Measurements from ENCODE around the gene STAG1.

GRCh38 chr3:136630915-136631314 is 121.3 kb downstream of the STAG1 start:
- no peak for TF ChIP-seq CTCF (conservative IDR thresholded peaks at IDR 0.05 in 1 of 2, IDR thresholded peaks at IDR 0.05 in 1 of 2; ENCODE audit: low read depth in 1 of 2, low read length in 2 of 2)
- TF ChIP-seq EZH2 (IDR thresholded peaks at IDR 0.05; ENCODE audit: low read length, missing control alignments) = no peak

Measured in fibroblast of lung (primary cell).